HepG2 (cell line): Measurements from ENCODE around the gene CREBZF. TPM values are rescaled to one million over a fixed set of nuclear protein-coding genes. Genes with fewer than 3 reads are reported as not detected.

Experiments used
- AHDC1 ChIP-seq: sonication (generic); formaldehyde crosslinking; IDR thresholded peaks from 2 replicates; pipeline ENCODE4 v1.5.1; 2020; ENCODE audit warnings: mild to moderate bottlenecking, missing genetic modification reagents, borderline replicate concordance
- BRCA1 ChIP-seq: sonication (generic); formaldehyde crosslinking; IDR thresholded peaks from 2 replicates; pipeline ENCODE4 v1.4.0; 2020; ENCODE audit warnings: missing genetic modification reagents
- GPBP1L1 ChIP-seq: sonication (generic); formaldehyde crosslinking; IDR thresholded peaks from 2 replicates; pipeline ENCODE4 v1.5.0; 2020; ENCODE audit warnings: mild to moderate bottlenecking, missing genetic modification reagents
- HCFC1 ChIP-seq: fragments of 150-350 bp; IDR thresholded peaks from 2 replicates; pipeline ENCODE4 v1.6.1; 2014; ENCODE audit warnings: low read depth, low read length
- MED8 ChIP-seq: sonication (generic); formaldehyde crosslinking; IDR thresholded peaks from 2 replicates; pipeline ENCODE4 v1.8.1; 2023; ENCODE audit warnings: mild to moderate bottlenecking, missing genetic modification reagents; ENCODE audit not compliant: insufficient replicate concordance
- NR3C1 ChIP-seq: sonication (generic); formaldehyde crosslinking; IDR thresholded peaks from 2 replicates; pipeline ENCODE4 v1.4.0; 2020; ENCODE audit warnings: missing genetic modification reagents
- RERE ChIP-seq: IDR thresholded peaks from 2 replicates; pipeline ENCODE4 v1.6.1; 2016; ENCODE audit warnings: low read depth, missing genetic modification reagents, missing compliant biosample characterization
- ZHX1 ChIP-seq: sonication (generic); formaldehyde crosslinking; IDR thresholded peaks from 2 replicates; pipeline ENCODE4 v1.8.1; 2022; ENCODE audit warnings: low read depth, mild to moderate bottlenecking, missing genetic modification reagents
- ZNF34 ChIP-seq: sonication (generic); formaldehyde crosslinking; IDR thresholded peaks from 2 replicates; pipeline ENCODE4 v1.4.0; 2020; ENCODE audit warnings: mild to moderate bottlenecking, missing genetic modification reagents, borderline replicate concordance
- polyA plus RNA-seq, 8 experiments: library from polyadenylated mRNA; depleted of rRNA in 3 of 8; stranded (reverse) in 7 of 8; unstranded in 1 of 8; fragments of >200 nt; fragmentation: Illumina TruSeq in 4 of 8; extraction: Trizol in 4 of 8; gene quantifications; 2 replicates each; pipeline versions ENCODE4 v1.2.1 to v1.2.3, GENCODE V29; 2011 to 2016; ENCODE audit warnings: low read depth in 4 of 8, missing spikeins in 1 of 8, mixed read lengths in 1 of 8; ENCODE audit not compliant: insufficient read depth in 1 of 8
- total RNA-seq, 5 experiments: library from RNA; depleted of rRNA; stranded (reverse); fragments of >200 nt; fragmentation: Illumina TruSeq; extraction: Trizol; gene quantifications; 2 replicates each; pipeline ENCODE4 v1.2.3, GENCODE V29; 2016; ENCODE audit warnings: low read depth in 1 of 5

The CREBZF gene
- total and polyA plus RNA-seq, 2 of the 13 experiments (the other 11 are each of a cell fraction or from before 2014, with no cell fraction given) = 30.6 to 43.1 TPM

GRCh38 chr11:85647604-85648299 lies 17.2 kb downstream of the CREBZF start, which contains the start of gene TMEM126A (continued):
- TF ChIP-seq AHDC1 (no peak; the same call in 1 of the 2 replicates), MED8 (CRISPR knock-in tag) (no peak), RERE (CRISPR knock-in tag) (no peak), ZHX1 (CRISPR knock-in tag) (no peak), NR3C1 (CRISPR knock-in tag) (no peak), HCFC1 (peak; percentile 47; the same call in 1 of the 2 replicates), GPBP1L1 (CRISPR knock-in tag) (no peak), BRCA1 (CRISPR knock-in tag) (no peak), ZNF34 (CRISPR knock-in tag) (peak; percentile 66; the same call in 1 of the 2 replicates)
